Ecto neural progenitor cell (in vitro differentiated cells): Measurements from ENCODE around the gene STK40.

ENCODE experiments used
- DNase-seq: peaks from one replicate; pipeline ENCODE4 v3.0.0-alpha.2; 2018; ENCODE audit warnings: low spot score

The STK40 gene

DNA sequence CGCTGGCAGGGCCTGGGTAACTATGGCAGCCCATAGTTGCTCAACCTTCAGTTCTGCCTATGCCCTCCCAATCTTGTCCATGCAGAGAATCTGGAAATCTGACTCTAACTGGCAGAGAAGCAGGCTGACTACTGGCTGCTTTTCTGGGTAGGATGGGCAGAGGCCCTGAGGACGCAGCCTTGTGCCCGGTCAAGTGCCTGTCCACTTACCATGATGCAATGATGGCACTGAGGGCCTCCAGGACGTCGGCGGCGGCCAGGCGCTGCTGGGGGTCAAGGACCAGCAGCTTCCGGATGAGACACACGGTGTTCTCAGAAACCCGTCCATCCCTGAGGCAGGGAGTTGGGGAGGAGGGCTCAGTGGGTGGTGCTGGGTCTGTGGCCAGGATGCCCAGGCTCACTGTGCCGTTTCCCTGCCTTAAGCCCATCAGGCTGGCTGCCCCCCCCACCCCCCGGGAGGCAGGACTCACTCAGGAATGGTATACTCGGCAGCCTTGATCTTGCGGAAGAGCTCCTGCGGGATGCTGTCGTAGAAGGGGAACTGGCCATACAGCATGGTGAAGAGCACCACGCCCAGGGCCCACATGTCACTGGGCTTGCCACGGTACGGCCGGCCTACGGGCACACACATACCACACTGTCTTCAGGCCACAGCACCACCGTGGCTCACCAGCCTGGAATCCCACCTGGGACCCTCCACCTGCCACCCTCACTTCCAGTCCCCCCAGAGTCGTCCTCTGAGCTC lies 41.9 kb downstream of the STK40 start:
- DNase-seq = no peak

DNA sequence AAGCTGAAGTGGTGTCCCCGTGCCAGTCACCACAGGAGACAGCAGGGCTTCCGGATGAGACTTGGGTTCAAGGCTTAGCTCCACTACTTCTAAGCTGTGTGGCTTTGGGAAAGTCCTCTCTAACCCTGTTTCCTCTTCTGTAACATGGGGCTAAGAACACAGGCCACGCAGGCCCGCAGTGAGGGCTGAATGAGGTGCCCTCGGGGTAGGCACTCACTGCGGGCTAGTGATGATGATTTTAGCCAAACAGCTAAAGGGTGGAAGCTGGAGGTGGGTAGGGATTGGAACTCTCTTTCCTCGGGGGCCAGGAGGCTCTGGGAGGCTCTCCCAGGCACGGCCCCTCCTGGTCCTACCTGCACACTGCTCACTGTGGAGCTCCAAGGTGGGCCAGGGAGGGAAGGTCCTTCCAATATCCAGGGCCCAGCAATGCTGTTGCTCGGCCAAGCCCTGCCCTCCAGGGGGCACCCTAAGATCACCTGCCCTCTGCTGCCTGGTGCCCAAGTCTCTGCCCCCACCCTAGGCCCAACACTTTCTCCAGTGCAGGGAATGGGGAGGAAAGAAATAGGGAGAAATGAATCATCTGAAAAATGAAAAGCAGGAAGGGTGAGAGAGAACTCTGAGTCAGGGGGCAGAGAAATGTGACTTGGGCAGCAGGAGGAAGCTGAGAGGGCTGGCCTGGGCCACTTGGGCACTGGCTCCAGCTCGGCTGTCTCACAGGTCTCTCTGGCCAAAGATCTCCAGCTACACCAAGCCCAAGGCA lies 43.1 kb downstream of the STK40 start:
- no peak for DNase-seq

DNA sequence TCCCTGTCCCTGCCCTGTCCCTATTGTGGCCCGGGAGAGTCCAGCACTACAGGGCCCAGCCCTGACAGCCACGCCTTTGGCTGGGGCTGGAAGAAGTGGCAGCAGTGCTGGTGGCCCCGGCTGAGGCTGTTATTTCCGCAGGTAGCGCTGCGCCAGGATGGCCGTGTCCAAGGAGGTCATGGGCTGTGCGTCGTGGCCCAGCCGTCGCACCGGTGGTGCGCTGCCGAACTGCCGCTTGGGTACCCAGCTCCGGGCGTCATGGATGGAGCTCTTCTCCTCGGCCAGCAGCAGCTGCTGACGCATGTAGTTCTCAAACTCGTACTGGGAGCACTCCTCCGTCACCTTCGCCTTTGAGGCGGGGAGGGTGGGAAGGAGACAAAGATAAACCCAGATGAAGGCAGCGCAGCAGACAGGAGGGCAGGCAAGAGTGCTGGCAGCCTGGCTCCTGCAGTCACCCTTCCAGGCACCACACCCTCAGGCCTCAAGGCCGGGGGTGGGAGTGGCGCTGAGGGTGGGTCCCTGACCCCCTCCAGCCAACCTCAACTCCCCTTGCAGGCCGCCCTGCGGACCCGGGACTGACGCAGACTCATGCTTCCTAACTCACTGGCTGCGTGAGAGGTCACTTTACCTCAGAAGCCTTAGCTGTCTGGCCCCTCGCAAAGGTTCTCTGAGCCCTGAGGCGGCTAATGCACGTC lies 44.0 kb downstream of the STK40 start:
- DNase-seq = no peak

DNA sequence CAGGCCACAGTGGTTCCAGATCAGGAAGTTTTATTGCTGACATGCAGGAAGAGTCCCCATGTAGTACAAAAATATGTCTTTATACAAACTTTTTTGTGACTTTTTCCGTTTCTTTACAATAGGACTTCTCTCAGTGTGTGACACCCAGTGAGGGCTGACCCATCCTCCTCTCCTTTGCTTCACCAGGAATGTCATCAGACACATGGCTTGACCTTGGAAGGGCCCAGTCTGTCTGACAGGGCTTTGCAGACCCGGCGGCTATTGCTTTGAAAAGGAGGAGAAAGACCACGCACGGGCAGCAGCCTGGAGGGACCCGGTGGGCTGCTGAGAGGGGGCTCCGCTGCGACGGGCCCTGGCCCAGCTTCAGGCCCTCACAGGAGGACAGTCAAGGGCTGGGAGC lies 46.1 kb downstream of the STK40 start:
- no peak for DNase-seq

DNA sequence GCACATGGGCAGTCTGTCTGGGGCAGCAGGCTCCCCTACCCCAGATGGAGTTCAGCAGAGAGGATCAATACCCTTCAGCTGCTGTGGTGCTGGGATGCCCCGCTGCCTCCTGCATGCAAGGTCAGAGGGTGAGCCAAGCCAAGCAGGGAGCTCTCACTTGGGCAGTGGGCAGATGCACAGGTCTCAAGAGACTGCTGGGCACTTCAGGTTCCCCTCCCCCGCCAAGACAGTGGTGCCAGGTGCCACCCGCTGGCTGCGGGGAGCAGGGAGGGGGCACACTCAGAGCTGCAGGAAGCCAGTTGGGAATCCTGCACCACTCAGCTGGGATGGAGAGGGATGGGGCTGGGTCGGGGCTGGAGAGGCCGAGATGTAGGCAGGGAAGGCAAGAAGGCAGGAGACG lies 46.5 kb downstream of the STK40 start:
- no peak for DNase-seq

- no peak for DNase-seq
These were observed 47.9 kb downstream of the STK40 start for GRCh38 chr1:36337830-36338229.

DNA sequence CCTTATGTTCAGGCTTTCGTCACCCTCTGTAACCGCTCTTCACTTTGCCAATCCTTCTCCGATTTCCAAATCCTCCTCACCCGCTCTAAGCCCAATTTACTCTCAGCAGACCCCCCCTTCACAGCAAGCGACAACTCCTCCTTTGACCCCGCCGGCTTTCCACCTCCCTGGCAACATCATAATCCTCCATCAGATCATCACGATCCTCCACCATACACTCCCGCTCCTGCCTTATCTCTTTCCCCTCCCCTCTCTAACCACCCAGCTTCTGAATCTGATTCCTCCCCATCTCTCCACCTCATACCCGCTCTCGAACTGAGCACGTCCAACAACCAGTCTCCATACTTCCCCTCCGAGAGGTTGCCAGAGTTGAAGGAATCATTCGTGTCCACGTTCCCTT lies 54.8 kb downstream of the STK40 start:
- no peak for DNase-seq

- no peak for DNase-seq
These were observed 55.9 kb downstream of the STK40 start for GRCh38 chr1:36329817-36330216.

GRCh38 chr1:36328713-36329112 lies 57.0 kb downstream of the STK40 start:
- DNase-seq = no peak

- DNase-seq = no peak
These were observed 57.6 kb downstream of the STK40 start for GRCh38 chr1:36328088-36328480.

DNA sequence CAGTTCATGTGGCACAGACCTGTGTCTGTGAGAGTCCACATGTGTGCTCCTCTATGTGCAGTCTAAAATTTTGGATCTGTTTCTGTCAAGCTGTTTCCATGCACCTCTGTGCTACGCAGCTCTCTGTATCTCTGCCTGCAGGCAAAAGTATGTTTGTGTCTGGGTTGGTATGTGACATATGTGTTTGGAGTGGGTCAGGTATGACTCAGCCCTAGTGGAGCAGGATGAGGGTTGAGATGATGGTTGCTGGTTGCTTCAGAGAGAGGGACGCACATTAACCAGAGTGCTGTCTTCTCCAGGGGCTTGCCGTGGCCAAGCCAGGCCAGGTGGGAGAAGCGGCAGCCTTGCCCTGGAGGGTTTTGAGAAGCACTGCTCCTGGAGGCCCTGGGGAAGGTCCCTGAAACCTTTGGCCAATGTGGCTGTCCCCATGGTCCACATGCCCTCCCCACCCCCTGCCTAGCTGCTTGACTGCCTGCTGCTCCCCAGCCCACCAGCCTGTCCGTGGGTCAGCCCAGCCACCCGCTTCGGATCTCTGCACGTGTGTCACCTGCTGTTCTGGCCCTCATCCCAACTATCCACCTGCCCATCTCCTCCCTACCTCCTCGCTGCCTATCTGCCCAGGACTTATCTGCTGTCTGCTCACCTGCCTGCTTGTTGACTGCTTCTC lies 58.2 kb downstream of the STK40 start:
- DNase-seq = no peak

- no peak for DNase-seq
These were observed 59.2 kb downstream of the STK40 start for GRCh38 chr1:36326499-36326898.

DNA sequence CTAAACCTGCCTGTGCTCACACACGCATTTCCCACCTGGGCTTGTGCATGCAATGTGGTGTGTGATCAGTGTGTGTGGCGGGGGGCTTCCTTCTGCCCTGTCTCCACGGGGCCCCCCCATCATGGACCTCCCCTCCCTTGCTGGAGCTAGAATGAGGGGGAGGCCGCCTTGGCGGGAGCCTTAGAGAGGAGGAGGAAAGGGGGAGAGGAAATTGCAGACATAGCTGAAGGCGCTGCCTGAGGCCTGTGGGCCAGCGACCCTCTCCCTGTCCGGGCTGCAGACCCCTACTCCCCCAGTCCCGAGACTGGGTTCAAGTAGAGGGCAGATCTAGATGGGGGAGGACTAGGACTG lies 61.4 kb downstream of the STK40 start:
- DNase-seq = no peak

- peak; percentile 79 for DNase-seq
These were observed 61.9 kb downstream of the STK40 start, which contains the start of gene EVA1B for GRCh38 chr1:36323636-36324352. TSS of gene EVA1B (minus strand) at chr1:36323645. CDS start at chr1:36323037, 608 bp downstream.

DNA sequence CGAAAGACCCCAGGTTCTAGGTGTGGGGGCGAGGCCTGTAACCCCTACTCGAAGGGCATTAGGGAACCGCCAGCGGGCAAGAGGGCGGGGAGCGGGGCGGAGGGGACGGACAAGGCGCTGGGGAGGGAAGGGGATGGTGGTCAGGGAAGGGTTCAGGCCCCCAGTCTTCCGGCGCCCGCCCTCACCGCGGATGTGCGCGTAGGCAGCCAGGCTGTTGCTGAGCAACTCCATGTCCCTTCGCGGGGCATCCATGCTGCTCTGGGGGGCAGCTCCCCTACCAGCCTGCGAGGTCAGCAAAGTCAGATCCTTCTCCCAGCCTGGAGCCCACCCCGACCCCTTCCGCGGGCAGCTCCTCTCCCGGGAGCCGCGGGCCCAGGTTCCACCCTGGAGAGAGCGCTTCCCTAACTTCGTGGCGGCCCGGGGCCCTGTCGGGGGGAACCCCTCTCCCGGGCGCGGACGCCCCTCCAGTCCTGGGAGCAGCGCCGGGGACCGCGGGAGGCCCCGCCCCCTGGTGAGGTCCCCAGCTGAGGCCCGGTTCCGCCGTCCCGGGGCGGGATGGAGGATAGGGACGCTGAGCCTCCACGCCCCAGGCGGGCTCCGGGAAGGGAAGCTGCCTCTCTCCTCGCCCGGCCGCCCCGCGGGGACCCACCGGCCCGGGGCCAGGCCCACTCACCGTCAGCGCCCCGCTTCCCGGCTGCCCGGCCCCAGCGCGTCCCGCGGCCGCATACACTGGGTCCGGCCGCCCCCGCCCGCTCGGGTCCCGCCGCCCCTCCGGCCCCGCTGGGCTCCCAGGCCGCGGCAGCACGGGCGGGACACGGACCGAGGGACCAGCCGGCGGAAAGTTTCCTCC lies 62.7 kb downstream of the STK40 start:
- DNase-seq = peak; percentile 71

DNA sequence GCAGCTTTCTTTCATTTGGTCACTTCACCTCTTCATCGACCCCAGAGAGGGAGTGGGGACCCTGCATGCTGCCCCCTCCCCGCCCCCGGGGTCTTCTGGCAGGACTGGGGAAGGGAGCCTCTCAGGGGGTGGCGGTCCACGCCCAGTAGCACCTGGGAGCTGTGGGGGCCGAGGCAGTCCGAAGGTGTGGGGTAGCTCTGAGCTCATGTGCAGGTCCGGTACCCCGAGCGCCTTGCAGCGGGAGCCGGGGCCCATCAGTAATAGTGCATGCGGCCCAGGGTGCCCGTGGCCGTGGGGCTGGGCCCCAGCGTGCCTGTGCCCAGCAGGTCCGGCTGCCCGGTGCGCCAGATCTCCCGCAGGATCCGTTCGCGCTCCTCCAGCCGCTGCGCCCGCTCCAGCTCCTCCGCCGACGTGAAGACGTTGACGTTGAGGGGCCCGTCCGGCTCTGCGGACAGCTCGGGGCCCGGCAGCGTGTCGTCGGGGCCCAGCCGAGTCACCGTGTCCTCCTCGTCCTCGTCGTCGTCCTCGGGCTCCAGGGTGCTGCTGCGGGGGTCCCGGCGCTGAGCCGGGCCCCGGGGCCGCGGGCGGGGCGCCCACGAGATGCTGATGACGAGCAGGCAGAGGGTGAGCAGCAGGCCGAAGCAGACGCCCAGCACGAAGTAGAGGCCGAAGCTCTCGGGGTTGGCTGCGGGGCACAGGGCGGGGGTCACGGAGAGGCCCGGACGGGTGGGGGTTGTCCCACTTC lies 63.5 kb downstream of the STK40 start:
- DNase-seq = no peak

- peak; percentile 88 for DNase-seq
These were observed 64.4 kb downstream of the STK40 start for GRCh38 chr1:36321119-36321951.

GRCh38 chr1:36320767-36321118 lies 65.0 kb downstream of the STK40 start:
- DNase-seq = no peak

DNA sequence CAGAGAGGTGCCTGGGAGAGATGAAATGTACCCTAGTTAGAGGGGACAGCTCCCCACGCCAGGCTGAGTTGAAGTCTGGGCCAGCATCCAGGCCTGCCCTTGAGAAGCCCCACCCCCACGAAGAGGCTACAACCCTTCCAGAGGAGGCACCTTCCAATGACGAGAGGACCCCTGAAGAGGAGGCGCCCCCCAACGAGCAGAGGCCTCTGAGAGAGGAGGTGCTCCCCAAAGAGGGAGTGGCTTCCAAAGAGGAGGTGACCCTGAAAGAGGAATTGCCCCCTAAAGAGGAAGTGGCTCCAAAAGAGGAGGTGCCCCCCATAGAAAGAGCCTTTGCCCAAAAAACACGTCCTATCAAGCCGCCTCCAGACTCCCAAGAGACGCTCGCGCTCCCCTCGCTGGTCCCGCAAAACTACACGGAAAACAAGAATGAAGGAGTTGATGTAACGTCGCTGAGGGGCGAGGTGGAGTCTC lies 65.4 kb downstream of the STK40 start:
- DNase-seq = no peak
